Measurements from ENCODE around the gene CRTC2. TPM values are rescaled to one million over a fixed set of nuclear protein-coding genes. Genes with fewer than 3 reads are reported as not detected.

Gene CRTC2
- total RNA-seq, 1 donor from 2014 or later, result 2.3 TPM

DNA sequence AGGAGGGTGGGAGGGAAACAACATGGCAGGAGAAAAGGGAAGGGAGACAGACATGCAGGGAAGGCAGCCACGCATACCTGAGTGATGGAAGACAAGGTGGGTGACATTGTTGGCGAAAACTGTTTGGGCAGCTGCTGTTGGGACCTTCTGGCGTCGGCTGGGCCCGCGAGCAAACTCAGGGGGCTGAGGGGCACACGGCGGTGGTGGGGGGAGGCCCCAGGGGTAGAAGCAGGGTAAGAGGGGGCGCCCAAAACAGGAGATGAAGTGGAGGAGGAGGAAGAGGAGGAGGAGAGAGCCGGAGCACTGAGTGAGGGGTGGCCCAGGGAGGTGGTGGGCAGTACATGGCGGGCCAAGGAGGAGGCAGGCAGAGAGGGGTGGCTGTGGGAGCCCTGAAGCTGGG lies 7.2 kb downstream of the CRTC2 start:
- DNase-seq (ENCODE audit: low read depth in 2 of 2), result no peak

DNA sequence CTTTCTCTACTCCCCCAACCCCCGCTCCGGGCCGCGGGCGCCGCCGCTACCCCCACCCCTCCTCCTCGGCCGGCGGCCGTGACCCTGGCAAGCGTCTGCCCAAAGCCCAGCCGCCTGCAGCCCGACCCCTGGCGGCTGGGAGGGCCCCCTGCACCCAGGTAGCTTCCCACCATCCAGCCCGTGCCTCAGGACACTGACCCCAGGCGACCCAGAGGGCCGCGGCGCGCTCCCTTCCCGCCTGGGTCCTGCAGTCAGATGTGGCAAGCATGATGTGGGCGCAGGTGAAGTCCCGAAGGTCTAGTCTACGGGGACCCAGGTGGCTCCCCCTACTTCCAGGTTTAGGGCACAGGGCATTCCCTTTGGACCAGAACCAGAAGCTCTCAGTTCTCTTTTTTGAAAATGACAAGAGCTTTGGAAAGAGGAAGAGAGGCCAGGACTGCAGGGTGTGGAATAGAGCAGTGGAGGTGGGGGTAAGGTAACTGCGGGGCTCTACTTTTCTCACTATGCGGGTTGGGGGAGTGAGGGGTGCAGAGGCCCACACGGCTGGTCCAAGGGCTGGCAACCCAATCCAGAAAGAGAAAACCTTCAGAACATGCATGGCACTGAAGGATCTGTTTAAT lies 11.7 kb downstream of the CRTC2 start, which contains the start of gene DENND4B:
DENND4B (minus strand) TSS at position 97 of the 620 bp plus-strand sequence. CDS start 2,344 bp downstream, outside the sequence.
- peak; percentile 46 to 85 for DNase-seq (ENCODE audit: low read depth in 2 of 2)

DNA sequence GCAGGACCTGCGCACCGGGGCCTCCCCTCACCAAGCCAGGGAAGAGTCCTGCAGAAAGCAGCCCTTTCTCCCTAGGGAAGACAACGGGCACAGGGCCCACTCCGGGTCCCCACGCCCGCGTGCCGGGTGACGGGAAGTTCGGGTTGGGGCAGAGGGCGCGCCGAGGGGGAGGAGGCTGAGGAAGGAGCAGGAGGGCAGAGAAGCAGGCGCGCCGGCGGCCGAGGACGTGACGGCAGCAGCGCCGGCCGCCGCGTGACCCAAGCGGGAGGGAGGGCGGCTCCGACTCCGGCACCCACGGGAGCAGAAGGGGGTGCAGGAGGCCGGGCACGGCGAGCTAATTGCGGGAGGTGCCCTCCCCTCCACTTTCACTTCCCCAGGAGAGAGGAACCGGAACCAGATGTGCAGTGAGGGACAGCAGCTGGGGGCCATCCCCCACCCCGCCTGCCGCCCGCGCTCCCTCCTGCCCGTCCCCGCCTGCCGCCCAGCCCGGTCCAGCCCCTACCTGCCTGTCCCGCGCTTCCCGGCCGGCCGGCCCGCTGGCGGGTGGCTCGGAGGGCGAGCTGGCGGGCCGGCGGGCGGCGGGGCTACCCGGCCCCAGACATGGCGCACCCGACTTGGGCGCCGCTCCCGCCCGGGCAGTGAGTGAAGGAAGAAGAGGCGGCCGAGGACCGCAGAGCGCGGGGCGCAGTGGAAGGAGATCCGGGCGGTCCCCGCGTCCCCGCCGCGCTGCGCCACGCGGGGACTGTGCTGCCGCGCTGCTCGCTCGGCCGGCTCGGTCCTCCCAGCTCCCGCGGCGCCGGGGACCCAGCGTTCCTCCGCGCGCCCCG lies 12.4 kb downstream of the CRTC2 start:
- peak; percentile 56 to 83 for DNase-seq (ENCODE audit: low read depth in 2 of 2)

DNA sequence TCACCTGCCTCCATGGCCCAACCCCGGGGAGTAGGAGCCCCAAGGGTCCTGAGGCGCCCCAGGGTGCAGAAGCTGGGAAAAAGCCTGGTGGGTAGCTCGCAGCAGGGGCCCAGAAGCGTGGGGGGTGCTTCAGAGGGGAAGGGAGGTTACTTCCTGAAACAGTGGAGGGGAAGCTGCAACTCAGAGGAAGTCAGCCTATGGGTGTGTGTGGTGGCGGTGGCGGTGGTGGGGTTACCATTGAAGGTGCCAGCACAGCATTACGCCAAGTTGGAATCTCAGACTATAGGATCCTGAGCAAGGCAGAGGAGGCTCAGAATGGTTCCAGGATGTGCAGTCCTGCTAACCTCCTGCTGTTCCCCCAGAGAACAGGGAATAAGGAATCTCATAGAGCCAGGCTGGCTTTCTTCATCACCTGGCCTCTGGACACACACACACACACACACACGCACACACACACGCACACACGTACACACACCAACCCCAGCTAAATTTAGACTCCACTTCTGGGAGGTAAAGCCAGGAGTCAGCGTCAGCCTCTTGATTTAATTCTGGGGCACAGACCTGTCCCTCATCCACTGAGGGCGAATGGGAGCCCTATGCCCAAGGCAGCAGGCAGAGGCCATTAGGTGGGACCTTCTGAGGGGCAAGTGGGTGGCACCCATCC lies 13.1 kb downstream of the CRTC2 start:
- peak; percentile 36 to 53 for DNase-seq (ENCODE audit: low read depth in 2 of 2)

DNA sequence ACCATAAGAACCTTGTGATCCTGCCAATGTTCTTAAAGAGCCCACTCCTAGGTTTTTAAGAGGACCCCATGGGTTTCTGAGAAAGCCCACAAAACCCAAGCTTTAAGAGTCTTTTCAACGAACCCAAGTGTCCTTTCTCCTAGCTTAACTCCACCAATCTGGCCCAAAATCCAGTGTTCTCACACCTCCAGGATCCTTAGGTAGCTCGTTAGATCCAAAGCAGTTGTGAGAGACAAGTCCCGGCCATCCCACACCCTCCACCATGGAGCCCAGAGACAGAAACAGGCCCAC lies 13.6 kb downstream of the CRTC2 start:
- DNase-seq (ENCODE audit: low read depth in 2 of 2), result no peak

DNA sequence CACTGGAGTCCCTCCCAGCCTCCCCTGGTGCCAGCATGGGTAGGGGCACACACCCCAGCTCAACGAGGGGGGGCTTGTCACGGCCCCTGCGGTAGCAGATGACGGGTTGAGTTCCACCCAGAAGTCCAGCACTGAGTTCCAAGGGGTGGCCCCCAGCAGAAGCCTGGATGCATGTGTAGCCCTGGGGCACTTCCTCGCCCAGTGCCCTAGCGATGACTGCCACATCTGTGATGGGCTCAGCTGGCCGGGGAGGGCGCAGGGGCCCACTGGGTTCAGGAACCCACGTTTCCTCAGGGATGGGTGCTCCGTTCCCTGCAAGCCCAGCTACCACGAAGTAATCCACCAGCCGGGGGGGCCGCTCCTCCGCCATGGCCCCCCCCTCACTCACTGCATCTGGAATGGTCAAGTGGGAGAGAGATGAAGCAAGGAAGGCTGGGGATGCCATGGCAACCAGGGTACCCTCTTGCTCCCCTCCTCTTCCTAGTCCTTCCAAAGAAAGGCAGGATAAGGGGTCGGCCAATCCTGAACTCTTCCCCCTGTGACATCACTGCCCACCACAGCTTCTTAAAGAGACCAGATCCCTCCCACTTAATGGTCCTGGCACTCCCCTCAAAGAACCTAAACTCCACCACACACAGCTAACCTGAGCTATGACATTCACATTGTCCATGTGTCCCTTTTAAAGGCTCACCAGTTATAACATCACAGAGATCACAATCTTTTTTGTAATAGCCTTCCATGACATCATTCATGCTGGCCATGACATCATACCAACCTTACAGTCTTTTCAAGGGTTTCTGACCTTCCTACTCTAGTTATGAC lies 14.2 kb downstream of the CRTC2 start:
- no peak for DNase-seq (ENCODE audit: low read depth in 2 of 2)

DNA sequence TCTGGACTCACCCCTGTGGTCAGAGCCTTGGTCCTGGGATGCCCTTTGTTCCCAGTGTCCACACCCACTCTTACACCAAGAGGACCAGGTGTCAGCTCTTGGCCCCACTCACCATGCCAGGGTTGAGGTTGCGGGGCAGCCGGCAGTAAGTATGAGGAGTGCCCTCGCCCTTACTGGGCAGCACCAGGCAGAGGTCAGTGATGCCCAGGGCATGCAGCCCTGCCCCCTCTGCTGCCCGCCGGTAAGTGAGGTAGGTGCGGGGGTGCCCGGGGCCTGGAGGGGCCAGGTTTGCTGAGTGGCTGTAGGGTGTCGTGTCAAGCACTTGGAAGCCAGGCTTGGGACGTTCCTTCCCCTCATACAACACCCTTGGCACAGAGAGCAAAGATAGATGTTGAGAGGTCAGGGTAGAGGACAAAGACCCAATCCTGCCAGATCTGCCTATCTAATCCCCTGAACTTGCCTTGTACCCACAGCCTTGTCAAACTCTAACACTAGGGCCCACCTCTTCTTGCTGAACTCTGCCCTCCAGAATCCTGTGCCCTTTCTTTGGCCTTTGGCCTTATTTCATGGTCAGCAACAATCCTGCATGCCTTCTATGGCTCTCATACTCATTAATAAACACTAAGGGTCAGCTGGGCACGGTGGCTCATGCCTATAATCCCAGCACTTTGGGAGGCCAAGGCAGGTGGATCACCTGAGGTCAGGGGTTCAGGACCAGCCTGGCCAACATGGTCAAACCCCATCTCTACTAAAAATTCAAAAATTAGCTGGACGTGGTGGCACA lies 15.5 kb downstream of the CRTC2 start:
- no peak for DNase-seq (ENCODE audit: low read depth in 2 of 2)

DNA sequence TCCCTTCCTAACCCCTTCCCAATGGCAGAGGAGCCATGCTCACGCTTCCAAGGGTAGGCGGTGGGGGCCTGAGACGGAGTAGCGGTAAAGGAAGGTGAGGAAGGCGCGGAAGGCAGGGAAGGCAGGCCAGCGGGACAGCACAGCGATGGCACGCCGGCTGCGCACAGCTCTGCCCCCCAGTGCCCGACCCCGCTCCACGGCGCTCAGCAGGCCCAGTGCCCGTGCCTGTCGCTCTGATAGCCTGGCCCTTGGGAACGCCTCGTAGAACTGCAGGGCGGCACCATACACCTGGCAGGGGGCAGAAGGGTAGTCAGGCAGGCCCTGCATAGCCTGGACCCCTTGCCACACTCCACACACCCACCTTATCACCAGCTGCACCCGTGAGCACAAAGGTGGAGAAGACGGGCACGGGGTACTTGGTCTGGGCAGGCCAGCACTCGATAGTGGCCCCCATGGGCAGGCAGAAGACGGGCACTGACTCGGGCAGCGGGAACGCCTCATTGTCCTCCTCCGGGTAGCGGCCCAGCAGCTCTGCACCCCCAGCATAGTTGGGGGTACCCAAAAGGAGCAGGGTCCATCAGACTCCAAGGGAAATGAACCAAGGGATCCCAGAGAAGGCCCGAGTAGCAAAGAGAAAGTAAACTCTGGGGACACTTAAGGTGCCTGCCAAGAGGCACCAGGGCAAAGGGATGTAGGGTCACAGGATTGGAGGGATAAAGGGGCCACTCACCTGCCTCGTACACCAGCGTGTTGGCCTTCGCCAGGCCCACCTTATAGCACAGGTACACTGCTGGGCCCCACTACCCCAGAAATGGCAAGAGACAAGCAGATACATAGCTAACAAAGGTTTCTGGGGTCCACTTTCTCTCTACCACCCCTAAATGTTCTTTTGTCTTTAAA lies 16.3 kb downstream of the CRTC2 start:
- no peak for DNase-seq (ENCODE audit: low read depth in 2 of 2)

DNA sequence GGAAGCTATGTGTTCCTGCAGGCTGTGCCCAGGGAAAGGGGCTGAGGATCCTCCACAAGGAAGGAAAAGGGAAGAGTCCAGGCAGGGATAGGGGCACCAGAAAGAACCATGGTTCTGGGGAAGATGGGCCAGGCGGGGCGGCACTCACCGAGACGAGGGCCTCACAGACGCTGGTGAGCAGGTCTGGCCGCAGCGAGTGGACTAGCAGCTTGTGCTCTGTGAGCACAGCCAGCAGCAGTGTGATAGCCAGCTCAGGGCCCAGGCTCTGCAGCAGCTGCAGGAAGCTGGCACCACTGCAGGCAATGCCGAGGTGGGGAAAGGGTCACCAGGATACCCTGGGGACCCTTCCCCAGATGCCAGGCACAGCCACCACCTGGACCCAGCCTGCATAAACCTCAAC lies 17.7 kb downstream of the CRTC2 start:
- no peak for DNase-seq (ENCODE audit: low read depth in 2 of 2)

DNA sequence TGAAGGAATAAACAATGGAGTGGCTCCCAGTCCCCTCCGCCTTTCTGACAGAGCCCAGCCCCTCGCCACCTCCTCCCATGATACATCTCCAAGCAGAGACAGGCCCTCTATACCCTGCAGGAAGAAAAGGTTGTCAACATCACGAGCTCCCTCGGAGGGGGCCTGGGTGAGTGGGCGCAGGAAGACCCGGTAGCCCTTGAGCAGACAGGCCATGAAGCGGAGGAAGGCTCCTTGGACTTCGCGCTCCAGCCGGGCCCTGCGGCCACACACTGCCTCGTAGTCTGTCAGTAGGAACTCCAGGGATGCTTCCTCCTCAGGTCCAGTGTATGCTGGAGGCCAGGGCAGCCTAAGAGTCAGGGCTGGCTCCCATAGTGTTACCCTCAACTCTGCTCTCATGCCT lies 18.9 kb downstream of the CRTC2 start:
- DNase-seq (ENCODE audit: low read depth in 2 of 2), result no peak

DNA sequence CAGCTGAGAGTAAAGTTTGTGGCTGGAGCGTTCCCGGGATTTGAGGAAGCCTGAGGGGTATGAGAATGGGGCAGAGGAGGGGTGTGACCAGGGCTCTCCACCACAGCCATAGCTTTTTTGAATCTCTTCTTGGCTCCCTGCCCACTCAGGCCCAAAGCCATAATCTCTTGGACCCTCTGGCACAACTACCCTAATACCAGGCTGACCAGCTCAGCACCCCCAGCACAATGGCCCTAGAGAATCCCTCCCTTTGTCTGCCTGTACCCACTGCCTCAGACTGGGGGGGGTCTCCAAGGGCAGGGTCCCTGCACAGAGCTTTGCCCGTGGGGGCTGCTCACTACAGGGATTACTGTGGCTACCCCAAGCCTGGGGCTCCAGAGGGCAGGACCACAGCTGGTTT lies 19.4 kb downstream of the CRTC2 start:
- DNase-seq (ENCODE audit: low read depth in 2 of 2), result no peak

DNA sequence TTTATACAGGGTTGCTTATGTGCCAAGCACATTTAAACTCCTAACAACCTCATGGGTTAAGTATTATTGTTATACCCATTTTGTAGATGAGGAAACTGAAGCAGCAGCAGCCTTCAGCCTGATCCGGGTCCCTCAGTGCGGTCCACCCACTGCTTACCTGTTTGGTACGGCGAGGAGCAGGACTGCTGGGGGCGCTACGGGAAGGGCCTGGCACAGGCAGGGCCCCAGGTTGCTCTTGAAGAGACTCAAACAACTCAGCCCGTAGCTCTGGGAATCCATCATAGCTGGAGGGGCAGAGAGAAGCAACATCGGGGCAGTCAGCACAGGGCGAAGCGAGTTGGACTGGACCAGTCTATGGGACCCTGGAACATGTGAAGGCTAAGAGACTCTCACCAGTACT lies 21.1 kb downstream of the CRTC2 start:
- no peak for DNase-seq (ENCODE audit: low read depth in 2 of 2)

DNA sequence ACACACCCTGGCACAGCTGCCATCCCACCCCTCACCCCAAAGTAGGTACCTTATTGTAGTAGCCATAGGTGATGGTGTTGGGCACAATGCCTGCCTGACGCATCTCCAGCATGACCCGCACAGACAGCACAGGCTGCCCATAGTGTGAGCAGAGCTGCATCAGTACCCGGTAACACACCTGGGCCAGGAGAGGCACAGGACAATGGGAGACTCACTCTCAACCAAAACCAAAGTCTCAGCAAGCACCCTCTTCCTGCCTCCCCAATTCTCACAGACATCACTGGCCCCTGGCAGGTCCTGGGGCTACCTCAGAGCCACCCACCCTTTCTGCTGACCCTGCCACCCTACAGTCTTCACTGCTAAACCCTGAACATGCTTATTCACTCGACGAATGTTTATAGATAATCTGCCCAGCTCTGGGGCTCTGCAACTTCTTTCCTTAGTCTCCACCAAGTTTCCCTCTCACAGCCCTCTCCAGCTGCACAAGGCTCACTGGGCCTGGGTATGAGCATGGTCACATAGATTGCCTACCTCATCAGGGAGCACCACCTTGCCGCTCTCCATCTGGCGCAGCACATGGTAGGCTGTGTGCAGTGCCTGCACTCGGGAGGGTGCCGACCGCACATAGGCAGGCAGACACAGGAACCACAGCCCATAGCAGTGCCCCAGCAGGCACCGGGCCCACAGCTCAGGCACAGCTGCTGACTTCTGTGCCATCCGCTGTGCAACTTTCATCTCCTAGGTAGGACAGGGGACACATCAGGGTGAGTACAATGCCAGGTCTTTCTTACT lies 22.2 kb downstream of the CRTC2 start:
- no peak for DNase-seq (ENCODE audit: low read depth in 2 of 2)

DNA sequence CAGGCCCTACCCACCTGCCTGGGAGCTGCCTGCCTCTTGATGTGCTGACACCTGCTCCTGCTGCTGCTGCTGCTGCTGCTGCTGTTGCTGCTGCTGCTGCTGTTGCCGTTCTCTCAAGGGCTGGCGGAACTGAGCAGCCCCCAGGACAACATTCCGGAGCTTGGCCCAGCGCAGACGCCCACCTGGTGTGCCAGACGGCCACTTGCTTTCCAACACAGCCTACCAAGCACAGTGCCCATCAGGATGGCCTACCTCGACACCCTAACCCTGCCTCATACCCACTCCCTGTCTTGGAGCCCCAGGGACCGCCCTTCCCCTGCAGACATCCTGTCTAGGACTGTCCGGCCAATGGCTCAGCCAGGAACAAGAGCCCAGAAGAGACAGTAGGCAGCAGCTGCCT lies 23.7 kb downstream of the CRTC2 start:
- DNase-seq (ENCODE audit: low read depth in 2 of 2), result no peak

DNA sequence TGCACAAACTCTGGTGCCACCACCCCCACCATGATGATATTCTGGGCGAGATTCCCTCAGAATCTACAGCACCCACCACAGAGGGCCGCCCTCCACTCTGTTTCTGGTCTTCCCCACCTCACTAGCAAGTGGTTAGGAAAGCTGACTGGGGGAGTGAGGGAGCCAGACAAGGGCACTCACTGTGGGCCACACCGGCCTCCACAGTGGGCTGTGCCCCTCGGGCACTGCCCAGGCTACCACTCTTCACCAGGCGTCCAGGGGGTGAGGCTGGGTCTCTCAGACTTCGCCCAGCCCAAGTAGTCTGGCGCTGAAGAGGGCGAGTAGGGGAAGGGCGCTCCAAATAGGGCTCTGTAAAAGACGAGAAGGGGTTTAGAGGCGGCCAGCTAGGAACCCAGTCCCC lies 24.5 kb downstream of the CRTC2 start:
- no peak for DNase-seq (ENCODE audit: low read depth in 2 of 2)

DNA sequence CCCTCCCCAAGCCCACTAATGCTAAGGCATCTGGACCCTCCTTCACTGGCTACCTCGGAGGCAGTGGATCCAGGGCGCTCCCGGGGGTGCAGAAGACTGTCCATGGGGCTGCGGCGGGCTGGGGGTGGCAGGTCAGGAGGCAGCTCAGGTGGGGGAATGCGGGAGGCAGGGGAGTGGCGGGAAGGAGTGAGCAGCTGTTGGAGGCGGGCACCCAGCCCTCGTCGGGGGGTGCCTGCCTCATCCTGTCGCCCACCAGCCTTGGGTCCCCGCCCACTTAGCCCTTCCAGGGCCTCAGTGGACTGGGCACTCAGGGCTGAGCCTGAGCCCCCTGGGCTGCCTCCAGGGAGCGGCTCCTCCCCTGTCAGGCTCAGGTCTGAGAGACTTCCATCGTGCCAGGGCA lies 25.0 kb downstream of the CRTC2 start:
- DNase-seq (ENCODE audit: low read depth in 2 of 2), result no peak

DNA sequence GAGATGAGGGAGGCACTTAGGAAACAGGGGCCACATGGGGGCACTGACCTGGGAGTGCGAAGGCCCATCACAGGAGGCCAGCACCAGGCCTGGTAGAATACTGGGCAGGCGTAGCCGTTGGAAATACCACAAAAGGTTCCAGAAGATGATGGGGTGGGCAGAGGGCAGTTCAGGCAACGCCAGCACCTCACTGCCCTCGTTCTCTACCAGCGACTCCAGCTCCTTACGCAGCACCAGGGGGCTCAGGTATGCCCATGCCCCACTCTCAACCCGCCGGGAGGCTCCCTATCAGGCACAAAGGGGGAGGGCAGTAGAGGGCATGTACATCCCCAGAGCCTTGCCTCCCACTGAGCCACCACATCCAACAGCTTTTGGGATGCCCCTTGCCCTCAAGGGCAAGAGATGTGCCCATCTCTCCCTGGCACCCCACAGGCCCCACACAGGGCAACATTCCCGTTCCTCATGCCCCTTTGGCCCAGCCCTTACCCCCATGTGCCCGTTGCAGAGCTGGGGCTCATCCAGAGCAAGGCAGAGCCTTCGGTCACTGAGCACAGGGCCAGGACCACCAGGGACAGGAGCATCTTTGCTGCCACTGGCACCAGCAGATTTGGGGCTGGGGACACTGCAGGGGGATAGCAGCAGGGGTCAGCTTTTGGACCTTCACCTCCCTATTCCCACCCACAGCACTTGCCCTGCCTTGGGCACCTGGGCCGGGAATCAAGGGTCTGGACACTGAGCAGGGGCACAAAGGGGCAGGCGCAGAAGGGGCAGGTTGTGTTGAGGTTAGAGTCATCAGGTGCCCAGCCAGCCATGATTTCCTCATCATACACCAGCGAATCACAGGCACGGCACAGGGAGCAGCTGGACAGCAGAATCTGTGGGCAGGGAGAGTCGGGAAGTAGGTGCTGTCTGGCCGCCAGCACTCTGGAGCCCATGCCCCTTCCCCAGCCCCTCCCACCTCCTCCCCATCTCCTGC lies 26.0 kb downstream of the CRTC2 start:
- no peak for DNase-seq (ENCODE audit: low read depth in 2 of 2)

Measured in dermis microvascular lymphatic vessel endothelial cell (primary cell).